Fibroblast of lung (primary cell): ENCODE data around the gene ATXN2.
"Not testable (repeated sequence)": the region's sequence is repeated elsewhere in the genome, so short reads cannot be mapped to it uniquely, and the experiment has no call there.

ENCODE experiments used
- CTCF ChIP-seq, 2 donors: IDR thresholded peaks in 1 of 2; conservative IDR thresholded peaks in 1 of 2; 1 replicate in 1 of 2; 2 replicates in 1 of 2; pipeline ENCODE4 v1.5.1; 2011 to 2012; ENCODE audit warnings: low read length in 2 of 2, control low read depth in 1 of 2, inconsistent platforms in 1 of 2, low read depth in 1 of 2, mild to moderate bottlenecking in 1 of 2
- EZH2 ChIP-seq: IDR thresholded peaks from 2 replicates; pipeline ENCODE4 v1.5.1; 2012; ENCODE audit warnings: low read length, control low read depth, mild to moderate bottlenecking; ENCODE audit errors: missing control alignments

GRCh38 chr12:111600986-111601385, 1.9 kb upstream of the ATXN2 start:
- not testable (repeated sequence) for TF ChIP-seq CTCF (conservative IDR thresholded peaks at IDR 0.05 in 1 of 2, IDR thresholded peaks at IDR 0.05 in 1 of 2; ENCODE audit: low read depth in 1 of 2, low read length in 2 of 2); EZH2
